GM18858 (cell line): ENCODE results near the gene HECW1.
"Not testable (repeated sequence)": the region's sequence is repeated elsewhere in the genome, so short reads cannot be mapped to it uniquely, and the experiment has no call there.

Source experiments
- ATAC-seq: cut with Tn5 transposase; IDR thresholded peaks from one replicate; pipeline ENCODE4 v1.9.1; 2021; ENCODE audit not compliant: unreplicated experiment

The HECW1 gene

GRCh38 chr7:43460733-43461348 lies 348.4 kb downstream of the HECW1 start:
- no peak for ATAC-seq

GRCh38 chr7:43461349-43462024 lies 349.0 kb downstream of the HECW1 start:
- no peak for ATAC-seq

GRCh38 chr7:43462836-43463235 lies 350.4 kb downstream of the HECW1 start:
- ATAC-seq = no peak

- ATAC-seq = no peak
Measured at GRCh38 chr7:43463401-43463980, 351.0 kb downstream of the HECW1 start.

- ATAC-seq = no peak
Measured at GRCh38 chr7:43465581-43466554, 353.4 kb downstream of the HECW1 start.

GRCh38 chr7:43467406-43467805 lies 355.0 kb downstream of the HECW1 start:
- ATAC-seq = no peak

- no peak for ATAC-seq
Measured at GRCh38 chr7:43467846-43468245, 355.4 kb downstream of the HECW1 start.

GRCh38 chr7:43469051-43469450 lies 356.6 kb downstream of the HECW1 start:
- no peak for ATAC-seq

- ATAC-seq = no peak
Measured at GRCh38 chr7:43470110-43470509, 357.7 kb downstream of the HECW1 start.

- ATAC-seq = no peak
Measured at GRCh38 chr7:43475983-43476382, 363.5 kb downstream of the HECW1 start.

- no peak for ATAC-seq
Measured at GRCh38 chr7:43476896-43477295, 364.4 kb downstream of the HECW1 start.

- ATAC-seq = no peak
Measured at GRCh38 chr7:43479042-43479441, 366.6 kb downstream of the HECW1 start.

GRCh38 chr7:43479543-43479942 lies 367.1 kb downstream of the HECW1 start:
- ATAC-seq = no peak

GRCh38 chr7:43480581-43480980 lies 368.1 kb downstream of the HECW1 start:
- ATAC-seq = no peak

GRCh38 chr7:43481902-43482678 lies 369.6 kb downstream of the HECW1 start:
- ATAC-seq = no peak

- no peak for ATAC-seq
Measured at GRCh38 chr7:43482679-43483252, 370.3 kb downstream of the HECW1 start.

GRCh38 chr7:43484678-43485395 lies 372.4 kb downstream of the HECW1 start:
- ATAC-seq = no peak

GRCh38 chr7:43485580-43485979 lies 373.1 kb downstream of the HECW1 start:
- ATAC-seq = no peak

- not testable (repeated sequence) for ATAC-seq
Measured at GRCh38 chr7:43486008-43486407, 373.6 kb downstream of the HECW1 start.

GRCh38 chr7:43486634-43487033 lies 374.2 kb downstream of the HECW1 start:
- no peak for ATAC-seq
